Esophagus muscularis mucosa (tissue), 4 donors: ENCODE measurements around the gene HSPA8. TPM values are rescaled to one million over a fixed set of nuclear protein-coding genes. Genes with fewer than 3 reads are reported as not detected.

Experiments
- DNase-seq: peaks from one replicate; pipeline ENCODE4 v3.0.0-alpha.2; 2017; ENCODE audit errors: extremely low spot score
- H3K27ac ChIP-seq, 4 donors: fragments of 200-600 bp; sonication (generic); replicated peaks in 1 of 4; 1 replicate in 3 of 4; 2 replicates in 1 of 4; pipeline ENCODE4 v1.5.1; 2016 to 2019; ENCODE audit warnings: mild to moderate bottlenecking in 1 of 4
- H3K27me3 ChIP-seq, 4 donors: fragments of 200-600 bp; sonication (generic); one replicate each; pipeline versions ENCODE4 v1.5.1 to v1.6.0; 2016 to 2019
- H3K36me3 ChIP-seq, 4 donors: fragments of 200-600 bp; sonication (generic); one replicate each; pipeline ENCODE4 v1.5.1; 2016 to 2019
- H3K4me1 ChIP-seq, 4 donors: fragments of 200-600 bp; sonication (generic); one replicate each; pipeline ENCODE4 v1.5.1; 2016 to 2019
- H3K4me3 ChIP-seq, 4 donors: fragments of 200-600 bp; sonication (generic); 1 replicate in 2 of 4; 2 replicates in 2 of 4; pipeline ENCODE4 v1.5.1; 2016 to 2019; ENCODE audit warnings: mild to moderate bottlenecking in 4 of 4, moderate library complexity in 1 of 4
- H3K9me3 ChIP-seq, 4 donors: fragments of 200-600 bp; sonication (generic); 1 replicate in 3 of 4; 2 replicates in 1 of 4; pipeline ENCODE4 v1.5.1; 2016 to 2019
- CTCF ChIP-seq, 3 experiments: fragments of 200-600 bp in 2 of 3; fragments of 450-650 bp in 1 of 3; sonication (generic) in 2 of 3; IDR thresholded peaks; one replicate each; pipeline ENCODE4 v1.5.1; 2017 to 2019; ENCODE audit warnings: antibody characterized with exemption in 3 of 3, mild to moderate bottlenecking in 2 of 3, moderate library complexity in 1 of 3
- EP300 ChIP-seq: sonication (generic); formaldehyde crosslinking; IDR thresholded peaks from one replicate; pipeline ENCODE4 v1.6.1; 2017; ENCODE audit warnings: antibody characterized with exemption
- POLR2A ChIP-seq: fragments of 450-650 bp; IDR thresholded peaks from one replicate; pipeline ENCODE4 v1.6.1; 2017; ENCODE audit warnings: antibody characterized with exemption, moderate library complexity, mild to moderate bottlenecking, low read depth
- POLR2AphosphoS5 ChIP-seq, 2 donors: sonication (generic); formaldehyde crosslinking; IDR thresholded peaks; one replicate each; pipeline ENCODE4 v1.6.1; 2017; ENCODE audit warnings: antibody characterized with exemption in 2 of 2
- WGBS: methylation state at CpG from one replicate; pipeline ENCODE4 v1.1.5; 2018; 5-methylcytosine and 5-hydroxymethylcytosine counted together
- intact Hi-C: fragments of 100-400 bp; cut with DNase I; formaldehyde crosslinking; loops from one replicate; pipeline ENCODE4 v1.15.1; 2023
- total RNA-seq, 4 donors: library from RNA; depleted of rRNA; stranded (reverse); fragments of >200 nt; gene quantifications; one replicate each; pipeline versions ENCODE4 v1.1.0 to v1.2.1, GENCODE V29; 2016

HSPA8 gene
- total RNA-seq, 4 donors from 2014 or later, result 982 to 1,379 (median 1,192) TPM

DNA sequence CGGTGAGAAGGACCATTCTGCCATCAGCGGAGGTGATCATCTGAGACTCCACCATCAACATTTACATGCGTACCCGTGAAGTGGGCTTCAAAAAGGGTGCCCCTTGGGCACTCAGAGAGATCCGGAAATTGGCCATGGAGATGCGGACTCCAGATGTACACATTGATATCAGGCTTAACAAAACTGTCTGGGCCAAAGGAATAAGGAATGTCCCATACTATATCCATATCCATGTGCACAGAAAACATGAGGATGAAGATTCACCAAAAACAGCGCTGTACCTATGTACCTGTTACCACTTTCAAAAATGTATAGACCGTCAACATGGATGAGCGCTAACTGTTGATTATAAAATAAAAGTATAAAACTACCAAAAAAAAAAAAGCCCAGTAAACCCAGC, 10.8 kb downstream of the HSPA8 start:
- DNase-seq, result no peak
- intact Hi-C loops, result loop anchor here (10.0 kb wide), 1 partner anchor 186 kb away; no protein-coding TSS in a partner anchor
- Histone ChIP-seq H3K27me3 (no peaks in the 10 kb centered on the region), H3K36me3 (peaks cover 9 to 39% (median 31%) of the 10 kb centered on the region in 4 donors), H3K27ac (no peak overlapping the region), H3K4me1 (peaks cover 8 to 25% (median 16%) of the 10 kb centered on the region in 4 donors), H3K4me3 (no peak overlapping the region), H3K9me3 (no peaks in the 10 kb centered on the region)
- TF ChIP-seq POLR2A (no peak), CTCF (IDR thresholded peaks at IDR 0.05) (no peak)
- WGBS, result 96% methylated on average over 9 of the region's 9 CpGs

DNA sequence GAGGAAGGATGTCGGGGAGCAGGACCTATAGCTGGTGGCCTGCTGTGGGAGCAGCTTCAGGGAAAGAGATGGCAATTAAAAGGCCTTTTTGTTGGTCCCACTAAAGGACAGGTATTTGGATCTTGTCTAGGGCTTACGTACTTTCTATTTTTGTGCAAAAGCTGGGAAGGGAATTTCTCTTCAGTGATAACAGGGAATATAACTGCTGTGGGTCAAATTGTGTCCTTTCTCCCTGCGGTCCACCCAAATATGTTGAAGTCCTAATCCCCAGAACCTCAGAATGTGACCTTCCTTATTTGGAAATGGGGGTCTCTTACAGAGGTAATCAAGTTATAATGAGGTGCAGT, 14.0 kb downstream of the HSPA8 start:
- H3K27ac ChIP-seq, result no peak overlapping the region
- no peaks in the 10 kb centered on the region for H3K27me3 ChIP-seq
- H3K4me3 ChIP-seq, result no peak overlapping the region
- H3K9me3 ChIP-seq, result no peaks in the 10 kb centered on the region
- TF ChIP-seq EP300 (no peak), CTCF (IDR thresholded peaks at IDR 0.05) (no peak), POLR2A (no peak), POLR2AphosphoS5 (IDR thresholded peaks at IDR 0.05) (no peak)
- no peaks in the 10 kb centered on the region for H3K4me1 ChIP-seq
- WGBS, result 94% methylated on average over 3 of the region's 3 CpGs
- intact Hi-C loops, result no loop called here
- DNase-seq, result no peak
- peaks cover 0 to 11% (median 3%) of the 10 kb centered on the region in 4 donors for H3K36me3 ChIP-seq

DNA sequence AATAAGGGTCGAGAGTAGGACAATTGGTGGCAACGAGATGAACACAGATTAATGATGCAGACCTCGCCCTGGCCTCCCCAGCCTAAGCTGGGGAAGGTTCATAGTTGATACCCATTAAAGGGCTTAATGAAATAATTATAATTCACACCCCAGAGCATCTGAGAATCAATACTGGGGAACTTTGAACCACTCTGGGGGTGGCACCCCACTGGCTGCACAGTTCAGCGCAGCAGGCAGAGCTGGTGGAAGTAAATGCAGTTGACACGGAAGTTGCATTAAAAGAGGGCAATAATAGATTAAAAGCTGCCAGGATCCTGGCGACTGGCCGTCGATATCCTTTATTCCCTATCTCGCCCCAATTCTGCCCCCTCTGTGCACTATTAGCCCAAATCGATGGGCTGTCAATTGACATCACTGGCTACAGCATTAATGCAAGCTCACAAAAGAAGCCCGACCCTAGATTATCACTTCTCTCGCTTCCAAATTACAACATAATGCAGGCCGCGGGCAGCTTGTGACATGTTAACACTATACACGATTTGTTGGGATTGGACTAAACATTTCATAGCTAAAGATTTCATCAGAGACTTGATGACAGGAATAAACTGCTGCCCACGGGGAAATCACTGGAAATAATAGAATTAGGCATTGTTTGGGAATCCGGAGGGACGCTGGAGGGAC, 14.5 kb downstream of the HSPA8 start:
- no peak for TF ChIP-seq POLR2A
- no peak for TF ChIP-seq CTCF (IDR thresholded peaks at IDR 0.05)
- no peak for TF ChIP-seq EP300
- TF ChIP-seq POLR2AphosphoS5 (IDR thresholded peaks at IDR 0.05), result no peak
- 85% methylated on average over 18 of the region's 18 CpGs for WGBS
- Histone ChIP-seq H3K4me3 (no peak overlapping the region), H3K36me3 (peaks cover 0 to 6% (median under 1%) of the 10 kb centered on the region in 4 donors), H3K27me3 (no peaks in the 10 kb centered on the region), H3K9me3 (no peaks in the 10 kb centered on the region), H3K4me1 (no peaks in the 10 kb centered on the region), H3K27ac (no peak overlapping the region)
- intact Hi-C loops, result no loop called here
- DNase-seq, result no peak

GRCh38 chr11:123046473-123047259, 15.3 kb downstream of the HSPA8 start:
- TF ChIP-seq POLR2AphosphoS5 (IDR thresholded peaks at IDR 0.05) (no peak), CTCF (IDR thresholded peaks at IDR 0.05) (no peak), POLR2A (no peak), EP300 (no peak)
- WGBS, result 90% methylated on average over 5 of the region's 5 CpGs
- no peak for DNase-seq
- Histone ChIP-seq H3K36me3 (no peaks in the 10 kb centered on the region), H3K9me3 (no peaks in the 10 kb centered on the region), H3K27me3 (no peaks in the 10 kb centered on the region), H3K4me1 (no peaks in the 10 kb centered on the region), H3K4me3 (no peak overlapping the region), H3K27ac (no peak overlapping the region)
- intact Hi-C loops, result no loop called here
